Activated effector memory CD4-positive, alpha-beta T cell treated with Interleukin-2 at 50 U/mL for 16 hours (primary cell): ENCODE measurements around the gene PTPRN.
A peak's percentile ranks its signal among the peaks of the same experiment; 100 is the strongest.
"Not testable (repeated sequence)": the region's sequence is repeated elsewhere in the genome, so short reads cannot be mapped to it uniquely, and the experiment has no call there.

Experiments used
- DNase-seq: peaks from one replicate; pipeline ENCODE4 v3.0.0-alpha.2; 2020

Gene PTPRN

GRCh38 chr2:219306047-219306446 lies 3.2 kb downstream of the PTPRN start:
- DNase-seq = no peak

GRCh38 chr2:219304223-219304622 lies 5.0 kb downstream of the PTPRN start:
- no peak for DNase-seq

DNA sequence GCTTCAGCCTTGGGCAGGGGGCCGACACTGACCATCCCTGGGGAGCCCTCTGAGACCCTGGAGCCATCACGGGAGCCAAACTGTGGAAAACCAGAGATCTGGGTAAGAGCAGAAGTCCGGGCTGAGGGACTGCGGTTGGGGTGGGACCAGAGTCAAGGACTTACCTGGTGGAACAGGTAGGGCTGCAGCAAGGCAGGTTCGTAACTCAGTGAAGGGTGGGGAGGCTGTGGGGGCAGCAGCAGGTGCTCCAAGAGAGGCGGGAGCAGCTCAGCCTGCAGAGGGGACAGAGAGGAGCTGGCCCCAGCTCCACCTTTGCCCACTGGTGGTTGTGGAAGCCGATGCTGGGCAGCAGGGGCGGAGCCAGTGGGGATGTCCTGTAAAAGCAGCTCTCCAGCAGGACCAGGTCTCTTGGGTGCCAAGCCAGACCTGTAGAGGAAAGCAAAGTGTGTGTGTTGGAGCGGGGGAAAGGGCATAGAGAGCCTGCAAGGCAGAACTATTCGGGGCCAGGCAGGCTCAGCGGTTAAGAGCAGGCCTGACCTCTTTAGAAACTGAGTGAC lies 6.7 kb downstream of the PTPRN start:
- DNase-seq = no peak

- no peak for DNase-seq
Observed at GRCh38 chr2:219300022-219300421, 9.2 kb downstream of the PTPRN start.

- DNase-seq = no peak
Observed at GRCh38 chr2:219299372-219299760, 9.8 kb downstream of the PTPRN start.

DNA sequence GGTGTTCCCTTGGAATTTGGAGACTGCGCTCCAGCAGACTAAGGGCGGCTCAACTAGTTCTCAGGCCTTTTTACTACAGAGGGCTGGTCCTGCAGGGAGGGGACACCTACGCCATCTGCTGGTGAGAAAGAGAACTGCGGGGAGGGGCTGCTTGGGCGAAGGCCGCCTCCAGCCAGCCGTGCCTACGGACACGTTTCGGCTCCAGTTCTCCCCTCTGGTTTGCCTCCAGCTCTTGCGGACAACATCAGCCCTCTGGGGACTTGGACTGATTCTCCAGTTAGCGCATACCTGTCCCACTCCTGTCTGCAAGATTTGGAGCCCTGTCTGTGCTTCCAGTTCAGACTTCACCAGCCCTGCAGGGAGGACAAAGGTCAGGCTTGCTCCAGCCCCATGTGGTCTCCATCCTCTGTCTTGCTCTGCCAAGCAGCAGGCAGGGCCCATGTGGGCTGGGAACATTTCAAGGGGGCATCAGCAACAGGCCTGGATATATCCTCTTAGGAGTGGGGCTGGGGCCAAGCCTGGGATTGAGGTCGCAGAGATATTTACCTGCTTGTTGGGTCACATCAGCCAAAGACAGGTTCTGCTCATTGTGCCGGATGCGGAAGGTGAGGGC lies 10.3 kb downstream of the PTPRN start:
- peak; percentile 80 for DNase-seq

GRCh38 chr2:219297766-219298456 lies 11.3 kb downstream of the PTPRN start:
- DNase-seq = no peak

GRCh38 chr2:219296631-219297391 lies 12.4 kb downstream of the PTPRN start:
- no peak for DNase-seq

DNA sequence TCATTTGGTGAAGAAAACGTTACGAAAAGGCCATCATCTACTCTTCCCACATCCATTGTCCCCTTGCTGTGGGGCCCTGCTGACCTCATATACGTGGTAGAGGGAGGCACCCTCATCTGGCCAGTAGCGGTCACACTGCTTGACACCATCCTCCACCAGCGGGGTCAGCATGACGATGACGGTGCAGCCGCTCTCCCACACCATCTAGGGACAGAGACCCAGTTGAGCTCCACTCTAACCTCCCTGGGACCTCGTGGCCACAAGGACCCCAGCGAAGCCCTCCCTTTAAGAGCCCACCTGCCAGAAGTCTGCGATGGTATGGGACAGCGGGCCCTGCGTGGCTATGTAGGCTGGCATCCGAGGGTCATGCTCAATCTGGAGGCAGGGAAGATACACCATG lies 13.1 kb downstream of the PTPRN start:
- DNase-seq = no peak

- DNase-seq = peak; percentile 86
Observed at GRCh38 chr2:219294356-219295351, 14.5 kb downstream of the PTPRN start.

DNA sequence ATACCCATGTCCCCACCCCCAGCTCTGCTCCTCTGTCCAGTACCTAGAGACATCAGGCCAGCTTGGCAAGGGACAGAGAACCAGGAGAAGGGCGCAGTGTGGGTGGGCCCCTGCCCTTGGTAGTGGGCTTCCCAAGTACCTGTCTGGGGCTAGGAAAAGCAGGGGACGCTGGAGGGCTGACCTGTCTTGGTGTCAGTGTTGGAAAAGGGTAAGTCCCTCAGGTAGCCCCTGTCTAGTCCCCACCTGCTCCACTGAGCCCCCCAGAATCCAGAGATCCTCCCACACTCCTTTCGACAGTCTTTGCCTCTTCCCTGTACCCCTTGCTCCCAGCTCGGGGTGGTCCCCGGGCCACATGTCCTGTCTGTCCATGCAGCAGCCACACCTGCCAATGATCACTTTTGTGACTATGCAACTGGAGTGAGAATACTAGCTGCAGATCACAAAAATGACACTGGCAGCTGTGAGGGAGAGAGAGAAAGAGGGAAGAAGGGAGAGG lies 15.4 kb downstream of the PTPRN start:
- DNase-seq = no peak

- DNase-seq = no peak
Observed at GRCh38 chr2:219292616-219293015, 16.6 kb downstream of the PTPRN start.

GRCh38 chr2:219291910-219292490 lies 17.2 kb downstream of the PTPRN start:
- DNase-seq = no peak

DNA sequence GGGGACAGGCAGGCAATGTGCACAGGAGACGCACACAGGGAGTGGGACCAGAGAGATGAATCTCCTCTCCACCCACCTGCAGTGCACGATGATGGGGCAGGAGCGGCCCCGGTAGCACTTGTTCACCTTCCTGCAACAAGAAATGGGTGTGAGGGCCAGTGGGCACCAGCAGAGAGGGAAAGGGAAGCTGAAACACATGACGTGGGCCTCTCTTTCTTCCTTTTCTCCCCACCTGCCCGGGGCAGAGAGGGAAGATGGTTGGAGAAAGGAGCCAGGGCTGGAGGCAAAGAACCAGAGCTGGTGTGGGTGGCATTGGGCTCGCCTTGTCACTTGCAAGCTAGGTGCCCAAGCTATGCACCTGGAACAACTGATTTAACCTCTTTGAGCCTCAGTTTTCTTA lies 17.8 kb downstream of the PTPRN start:
- no peak for DNase-seq

DNA sequence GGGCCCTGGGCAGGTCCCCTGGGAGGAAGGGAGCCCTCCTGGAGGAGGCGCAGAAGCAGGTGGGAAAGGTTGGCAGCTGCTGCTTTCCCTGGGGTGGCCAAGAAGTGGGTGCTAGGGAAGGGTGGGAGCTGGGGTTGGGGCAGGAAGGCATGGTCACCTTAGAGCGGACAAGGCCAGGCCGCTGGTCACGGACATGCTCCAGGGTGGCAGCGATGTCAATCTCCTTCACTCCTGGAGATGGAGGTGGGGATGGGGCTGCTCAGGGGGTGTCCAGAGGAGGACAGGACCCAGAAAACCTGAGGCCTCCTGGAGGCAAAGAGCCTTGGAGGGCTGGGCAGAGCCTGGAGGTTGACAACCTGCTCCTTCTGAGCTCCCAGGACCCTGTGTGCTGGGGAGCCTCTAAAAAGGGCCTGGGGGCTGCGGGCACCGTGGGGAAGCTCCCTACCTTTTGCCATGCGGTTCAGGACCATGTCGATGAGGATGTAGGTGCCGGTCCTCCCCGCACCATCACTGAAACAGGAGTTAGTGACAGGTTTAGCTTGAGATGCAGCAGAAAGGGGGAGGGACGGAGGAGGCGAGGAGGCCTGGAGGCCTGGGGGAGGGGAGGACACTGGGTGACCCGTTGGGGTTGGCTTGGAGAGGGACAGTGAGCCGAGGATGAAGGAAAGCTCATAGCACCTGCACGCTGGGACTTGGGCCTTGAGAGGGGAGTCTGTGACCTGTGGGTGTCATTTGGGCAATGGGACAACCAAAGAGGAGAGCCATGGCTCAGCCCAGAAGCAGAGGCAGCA lies 18.6 kb downstream of the PTPRN start:
- no peak for DNase-seq

- no peak for DNase-seq
Observed at GRCh38 chr2:219289537-219290361, 19.5 kb downstream of the PTPRN start.

DNA sequence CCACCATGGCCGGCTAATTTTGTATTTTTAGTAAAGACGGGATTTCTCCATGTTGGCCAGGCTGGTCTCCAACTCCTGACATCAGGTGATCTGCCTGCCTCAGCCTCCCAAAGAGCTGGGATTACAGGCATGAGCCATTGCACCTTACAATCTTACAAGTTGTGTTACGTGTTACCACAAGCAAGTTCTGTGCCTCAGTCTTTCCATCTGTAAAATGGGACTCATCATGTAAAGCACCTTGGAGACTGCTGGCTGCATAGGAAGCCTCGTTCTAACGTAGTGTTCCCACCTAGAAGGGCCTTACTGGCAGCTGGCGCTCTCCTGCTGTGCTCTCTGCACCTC lies 20.0 kb downstream of the PTPRN start:
- no peak for DNase-seq

- no peak for DNase-seq
Observed at GRCh38 chr2:219287580-219288265, 21.5 kb downstream of the PTPRN start.

- not testable (repeated sequence) for DNase-seq
Observed at GRCh38 chr2:219287116-219287440, 22.1 kb downstream of the PTPRN start.
